ENCODE measurements around the gene DENND10. TPM values are rescaled to one million over a fixed set of nuclear protein-coding genes. Genes with fewer than 3 reads are reported as not detected.

Gene DENND10
- total and polyA plus RNA-seq, 2 donors (not counting 3 experiments of a cell fraction or from before 2014, with no cell fraction given): 39.1 to 50.1 TPM

DNA sequence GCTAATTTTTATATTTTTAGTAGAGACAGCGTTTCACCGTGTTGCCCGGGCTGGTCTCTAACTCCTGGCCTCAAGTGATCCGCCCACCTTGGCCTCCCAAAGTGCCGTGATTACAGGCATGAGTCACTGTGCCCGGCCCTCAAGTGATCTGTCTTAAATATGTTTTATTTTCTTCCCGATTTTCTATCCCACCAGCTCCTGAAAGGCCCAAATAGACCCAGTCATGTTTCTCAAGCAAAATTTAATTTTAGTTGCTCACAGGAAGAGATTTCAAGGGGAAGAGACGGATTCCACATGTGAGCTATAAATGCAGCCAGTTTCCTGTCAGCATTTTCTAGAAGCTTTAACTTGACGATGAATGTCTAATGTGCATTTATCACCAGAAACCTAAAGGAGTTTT, 12.0 kb downstream of the DENND10 start:
- no peak overlapping the region for H3K27ac ChIP-seq (ENCODE audit: insufficient read depth, low read depth, low read length)
- DNase-seq (ENCODE audit: low read depth, low spot score) (no peak), FAIRE-seq (no peak)
- H3K79me2 ChIP-seq (ENCODE audit: control insufficient read depth, insufficient read depth, low read length): no peaks in the 10 kb centered on the region
- no peaks in the 10 kb centered on the region for H3K27me3 ChIP-seq (ENCODE audit: control insufficient read depth in 2 of 2, insufficient read depth in 2 of 2, low read length in 2 of 2)
- BruUV-seq (replicated peaks): no TSS peak
- H3K9ac ChIP-seq (replicated peaks; ENCODE audit: extremely low read depth, insufficient read depth, low read length): no peak overlapping the region
- peaks cover 8 to 21% of the 10 kb centered on the region in 2 experiments for H3K36me3 ChIP-seq (ENCODE audit: control insufficient read depth in 2 of 2, extremely low read depth in 1 of 2, insufficient read depth in 2 of 2, low read length in 2 of 2)
- TF ChIP-seq GATA2 (IDR thresholded peaks at IDR 0.05; ENCODE audit: insufficient read depth, insufficient read length, low read depth, low read length) (no peak), EZH2 (IDR thresholded peaks at IDR 0.05; ENCODE audit: borderline replicate concordance, low read depth, low read length, severe bottlenecking) (no peak), MYC (IDR thresholded peaks at IDR 0.05; ENCODE audit: low read depth, low read length) (no peak), FOS (IDR thresholded peaks at IDR 0.05; ENCODE audit: borderline replicate concordance, insufficient read depth, low read length) (no peak), POLR2A (IDR thresholded peaks at IDR 0.05; ENCODE audit: low read depth, low read length) (no peak), MAX (IDR thresholded peaks at IDR 0.05; ENCODE audit: insufficient read depth, insufficient read length) (no peak), CTCF (IDR thresholded peaks at IDR 0.05; ENCODE audit: extremely low read depth in 1 of 2, insufficient read depth in 1 of 2, low read depth in 1 of 2, low read length in 2 of 2) (no peak), JUN (IDR thresholded peaks at IDR 0.05; ENCODE audit: borderline replicate concordance, insufficient read depth, insufficient read length, low read depth) (no peak)
- no peaks in the 10 kb centered on the region for H3K4me1 ChIP-seq (ENCODE audit: control insufficient read depth, extremely low read depth, insufficient read depth, low read length)
- intact Hi-C loops (cut with micrococcal nuclease) (no loop called here), dilution Hi-C loops (cut with MboI; ENCODE audit: extremely low pct_ligation_motif_present, low sequenced_read_pairs) (no loop called here)
- no peak overlapping the region for H3K4me3 ChIP-seq (replicated peaks in 1 of 3; ENCODE audit: insufficient read depth in 1 of 3, low read depth in 1 of 3, low read length in 3 of 3)
- ChIA-PET CTCF (interaction anchor here (0.9 to 1.7 kb wide), 2 partner anchors 8 to 11 kb away, joined by 3 to 4 read pairs; no protein-coding TSS in a partner anchor), POLR2A (no interaction called here)
- H4K20me1 ChIP-seq (replicated peaks; ENCODE audit: control insufficient read depth, extremely low read depth, insufficient read depth, low read length): no peaks in the 10 kb centered on the region
- H2AFZ ChIP-seq (ENCODE audit: low read depth, low read length): no peak overlapping the region
- H3K9me1 ChIP-seq (replicated peaks; ENCODE audit: control insufficient read depth, extremely low read depth, insufficient read depth, low read length): no peaks in the 10 kb centered on the region
- no peaks in the 10 kb centered on the region for H3K9me3 ChIP-seq (replicated peaks; ENCODE audit: control insufficient read depth, insufficient read depth, low read length)
- H3K4me2 ChIP-seq (ENCODE audit: insufficient read depth, low read length): no peak overlapping the region
